Measurements from ENCODE around the gene NPBWR2. TPM values are rescaled to one million over a fixed set of nuclear protein-coding genes. Genes with fewer than 3 reads are reported as not detected.

The NPBWR2 gene
- total RNA-seq, 1 experiment from 2014 or later, result not detected

- DNase-seq (ENCODE audit: low read depth, low spot score), result no peak
- no peak overlapping the region for H3K4me3 ChIP-seq (replicated peaks in 1 of 2; ENCODE audit: low read depth in 1 of 2, low read length in 2 of 2)
- no peaks in the 10 kb centered on the region for H3K9me3 ChIP-seq (ENCODE audit: control insufficient read depth in 1 of 2, insufficient read depth in 1 of 2, low read depth in 1 of 2, low read length in 2 of 2)
- H3K36me3 ChIP-seq (ENCODE audit: control insufficient read depth in 1 of 2, insufficient read depth in 2 of 2, low read length in 2 of 2), result no peaks in the 10 kb centered on the region
- intact Hi-C loops (cut with micrococcal nuclease), result no loop called here
- H2AFZ ChIP-seq (ENCODE audit: low read depth, low read length, poor library complexity, severe bottlenecking), result no peak overlapping the region
- no peak overlapping the region for H3K27ac ChIP-seq (ENCODE audit: low read depth, low read length)
- no TSS peak for BruUV-seq (replicated peaks)
- H3K9me2 ChIP-seq (ENCODE audit: insufficient read depth), result no peaks in the 10 kb centered on the region
- H3K9ac ChIP-seq (ENCODE audit: low read length), result no peak overlapping the region
- H3K4me1 ChIP-seq (ENCODE audit: control insufficient read depth in 1 of 2, insufficient read depth in 2 of 2, low read length in 2 of 2), result peaks cover 27 to 29% of the 10 kb centered on the region in 2 experiments
- no peak overlapping the region for H3K4me2 ChIP-seq (ENCODE audit: low read length)
- no peaks in the 10 kb centered on the region for H3K79me2 ChIP-seq (ENCODE audit: insufficient read depth, low read length)
- TF ChIP-seq EZH2phosphoT487 (IDR thresholded peaks at IDR 0.05; ENCODE audit: borderline replicate concordance) (no peak), CTCF (IDR thresholded peaks at IDR 0.05 in 2 of 3, conservative IDR thresholded peaks at IDR 0.05 in 1 of 3; ENCODE audit: borderline replicate concordance in 1 of 3, insufficient read depth in 1 of 3, low read depth in 2 of 3, low read length in 2 of 3) (peak in 2 of 3 experiments; percentile 92 to 98; a peak in 5 of 6 replicates)
- ChIA-PET POLR2A (no interaction called here), RAD21 (ENCODE audit: low non-redundant PET in 1 of 2, low total read pairs in 2 of 2, uncharacterized antibody in 2 of 2, unreplicated experiment in 2 of 2) (no interaction called here), CTCF (interaction anchor here (1.0 to 2.2 kb wide), 2 partner anchors 14 to 31 kb away, joined by 3 to 12 read pairs; partner anchors contain the start of gene LKAAEAR1)
- no peaks in the 10 kb centered on the region for H4K20me1 ChIP-seq (ENCODE audit: insufficient read depth)
- no peaks in the 10 kb centered on the region for H3K27me3 ChIP-seq (ENCODE audit: insufficient read depth, low read length)
- peak; percentile 54 for ATAC-seq
Observed at GRCh38 chr20:64069614-64070243, 37.6 kb downstream of the NPBWR2 start.

GRCh38 chr20:64069209-64069613, 38.2 kb downstream of the NPBWR2 start:
- Histone ChIP-seq H3K4me1 (ENCODE audit: control insufficient read depth in 1 of 2, insufficient read depth in 2 of 2, low read length in 2 of 2) (peaks cover 32 to 34% of the 10 kb centered on the region in 2 experiments), H3K27me3 (ENCODE audit: insufficient read depth, low read length) (no peaks in the 10 kb centered on the region), H4K20me1 (ENCODE audit: insufficient read depth) (no peaks in the 10 kb centered on the region), H3K4me2 (ENCODE audit: low read length) (no peak overlapping the region), H3K36me3 (ENCODE audit: control insufficient read depth in 1 of 2, insufficient read depth in 2 of 2, low read length in 2 of 2) (no peaks in the 10 kb centered on the region), H3K4me3 (replicated peaks in 1 of 2; ENCODE audit: low read depth in 1 of 2, low read length in 2 of 2) (no peak overlapping the region), H3K79me2 (ENCODE audit: insufficient read depth, low read length) (no peaks in the 10 kb centered on the region), H3K9ac (ENCODE audit: low read length) (no peak overlapping the region), H2AFZ (ENCODE audit: low read depth, low read length, poor library complexity, severe bottlenecking) (no peak overlapping the region), H3K9me3 (ENCODE audit: control insufficient read depth in 1 of 2, insufficient read depth in 1 of 2, low read depth in 1 of 2, low read length in 2 of 2) (no peaks in the 10 kb centered on the region), H3K9me2 (ENCODE audit: insufficient read depth) (no peaks in the 10 kb centered on the region), H3K27ac (ENCODE audit: low read depth, low read length) (no peak overlapping the region)
- intact Hi-C loops (cut with micrococcal nuclease), result no loop called here
- POLR2A ChIA-PET, result no interaction called here
- ATAC-seq, result no peak
- CTCF ChIA-PET, result interaction anchor here (1.0 to 2.2 kb wide), 2 partner anchors 15 to 30 kb away, joined by 3 to 12 read pairs; partner anchors contain the start of gene LKAAEAR1
- BruUV-seq (replicated peaks), result no TSS peak
- RAD21 ChIA-PET (ENCODE audit: low non-redundant PET in 1 of 2, low total read pairs in 2 of 2, uncharacterized antibody in 2 of 2, unreplicated experiment in 2 of 2), result no interaction called here
- TF ChIP-seq EGR1 (IDR thresholded peaks at IDR 0.05; ENCODE audit: low read depth), result no peak
- no peak for TF ChIP-seq CTCF (IDR thresholded peaks at IDR 0.05 in 2 of 3, conservative IDR thresholded peaks at IDR 0.05 in 1 of 3; ENCODE audit: borderline replicate concordance in 1 of 3, insufficient read depth in 1 of 3, low read depth in 2 of 3, low read length in 2 of 3)
- no peak for TF ChIP-seq ZBTB33 (IDR thresholded peaks at IDR 0.05; ENCODE audit: extremely low read depth, insufficient replicate concordance, low read length)
- TF ChIP-seq RAD21 (IDR thresholded peaks at IDR 0.05; ENCODE audit: low read depth), result no peak
- no peak for TF ChIP-seq POLR2A (IDR thresholded peaks at IDR 0.05; ENCODE audit: borderline replicate concordance, extremely low read depth, insufficient read depth, insufficient read length)
- TF ChIP-seq TCF7L2 (IDR thresholded peaks at IDR 0.05; ENCODE audit: borderline replicate concordance, extremely low read depth, insufficient read depth, insufficient read length), result no peak
- TF ChIP-seq SIN3A (IDR thresholded peaks at IDR 0.05; ENCODE audit: low read depth), result no peak
- no peak for DNase-seq (ENCODE audit: low read depth, low spot score)
